Measurements from ENCODE around the gene CBX1. TPM values are rescaled to one million over a fixed set of nuclear protein-coding genes. Genes with fewer than 3 reads are reported as not detected.
A peak's percentile ranks its signal among the peaks of the same experiment; 100 is the strongest.

The CBX1 gene
- total and polyA plus RNA-seq, 2 of the 13 experiments (the other 11 are each of a cell fraction or from before 2014, with no cell fraction given), result 17.8 to 108 TPM

GRCh38 chr17:48037036-48037837, 64.0 kb downstream of the CBX1 start, which contains the start of gene COPZ2 (continued):
- no peak; the same call in 1 of the 2 replicates for TF ChIP-seq FOXM1 (CRISPR knock-in tag; IDR thresholded peaks at IDR 0.05)
- peak; percentile 83; the same call in 1 of the 2 replicates for TF ChIP-seq ARID2 (CRISPR knock-in tag; IDR thresholded peaks at IDR 0.05; ENCODE audit: borderline replicate concordance)
- TF ChIP-seq ZNF33B (CRISPR knock-in tag; IDR thresholded peaks at IDR 0.05), result peak; percentile 77; the same call in 1 of the 2 replicates
- no peak for TF ChIP-seq ZNF780A (CRISPR knock-in tag; IDR thresholded peaks at IDR 0.05)
- TF ChIP-seq E2F2 (CRISPR knock-in tag; IDR thresholded peaks at IDR 0.05; ENCODE audit: borderline replicate concordance), result no peak
- no peak; the same call in 1 of the 2 replicates for TF ChIP-seq ZNF607 (CRISPR knock-in tag; IDR thresholded peaks at IDR 0.05; ENCODE audit: borderline replicate concordance)
- peak; percentile 60; the same call in 1 of the 2 replicates for TF ChIP-seq ZNF777 (CRISPR knock-in tag; IDR thresholded peaks at IDR 0.05)
- TF ChIP-seq ZNF891 (CRISPR knock-in tag; IDR thresholded peaks at IDR 0.05), result no peak; the same call in 1 of the 2 replicates
- peak; percentile 56; the same call in 1 of the 2 replicates for TF ChIP-seq ZMYM4 (CRISPR knock-in tag; IDR thresholded peaks at IDR 0.05)
- TF ChIP-seq PBX3 (CRISPR knock-in tag; IDR thresholded peaks at IDR 0.05; ENCODE audit: borderline replicate concordance), result no peak
- TF ChIP-seq CHCHD3 (CRISPR knock-in tag; IDR thresholded peaks at IDR 0.05), result no peak
- no peak for TF ChIP-seq PRMT3 (CRISPR knock-in tag; IDR thresholded peaks at IDR 0.05; ENCODE audit: borderline replicate concordance, low read depth)
- TF ChIP-seq NAIF1 (CRISPR knock-in tag; IDR thresholded peaks at IDR 0.05; ENCODE audit: borderline replicate concordance), result no peak
- TF ChIP-seq ZNF362 (CRISPR knock-in tag; IDR thresholded peaks at IDR 0.05; ENCODE audit: borderline replicate concordance), result no peak
- no peak for TF ChIP-seq RERE (CRISPR knock-in tag; IDR thresholded peaks at IDR 0.05; ENCODE audit: low read depth)
- TF ChIP-seq PTBP1 (IDR thresholded peaks at IDR 0.05; ENCODE audit: low read depth, low read length, poor library complexity, severe bottlenecking), result peak; percentile 19
- TF ChIP-seq HOXA9 (CRISPR knock-in tag; IDR thresholded peaks at IDR 0.05; ENCODE audit: borderline replicate concordance), result no peak
- no peak for TF ChIP-seq NCOA1 (CRISPR knock-in tag; IDR thresholded peaks at IDR 0.05)
- TF ChIP-seq CBX2 (IDR thresholded peaks at IDR 0.05; ENCODE audit: low read depth, low read length), result no peak
- TF ChIP-seq CBX2 (CRISPR knock-in tag; IDR thresholded peaks at IDR 0.05; ENCODE audit: low read depth), result 0 out of 2 replicates have a peak, but pooled peaks have one; percentile 32
